ENCODE data around the gene GNAI1.

Gene GNAI1

GRCh38 chr7:80253237-80253636, 118.6 kb downstream of the GNAI1 start:
- DNase-seq (ENCODE audit: low read depth): no peak

GRCh38 chr7:80253653-80254052, 119.0 kb downstream of the GNAI1 start:
- no peak for DNase-seq (ENCODE audit: low read depth)

- DNase-seq (ENCODE audit: low read depth): no peak
Measured at GRCh38 chr7:80255656-80256055, 121.0 kb downstream of the GNAI1 start.

- no peak for DNase-seq (ENCODE audit: low read depth)
Measured at GRCh38 chr7:80257756-80258155, 123.1 kb downstream of the GNAI1 start.

GRCh38 chr7:80260606-80261005, 126.0 kb downstream of the GNAI1 start:
- no peak for DNase-seq (ENCODE audit: low read depth)

- no peak for DNase-seq (ENCODE audit: low read depth)
Measured at GRCh38 chr7:80263333-80263732, 128.7 kb downstream of the GNAI1 start.

GRCh38 chr7:80263821-80264220, 129.2 kb downstream of the GNAI1 start:
- DNase-seq (ENCODE audit: low read depth): no peak

GRCh38 chr7:80264769-80265495, 130.3 kb downstream of the GNAI1 start:
- no peak for DNase-seq (ENCODE audit: low read depth)

- peak; percentile 24 for DNase-seq (ENCODE audit: low read depth)
Measured at GRCh38 chr7:80272560-80273239, 138.1 kb downstream of the GNAI1 start.

- peak; percentile 79 for DNase-seq (ENCODE audit: low read depth)
Measured at GRCh38 chr7:80273327-80273726, 138.7 kb downstream of the GNAI1 start.

GRCh38 chr7:80275192-80275605, 140.6 kb downstream of the GNAI1 start:
- DNase-seq (ENCODE audit: low read depth): no peak

Measured in fibroblast of gingiva (primary cell).